ENCODE results near the gene ZNF37A. TPM values are rescaled to one million over a fixed set of nuclear protein-coding genes. Genes with fewer than 3 reads are reported as not detected.

Gene ZNF37A
- total RNA-seq, 1 experiment from 2014 or later: 6.6 TPM

GRCh38 chr10:38118072-38118807 is 24.1 kb downstream of the ZNF37A start:
- CTCF ChIA-PET: no interaction called here
- peaks cover 51% of the 10 kb centered on the region; the same call in 1 of the 2 replicates for H3K9me3 ChIP-seq (ENCODE audit: control insufficient read depth, insufficient read depth, low read depth, low read length)
- no peak for DNase-seq (ENCODE audit: low read depth, low spot score)
- intact Hi-C loops (cut with micrococcal nuclease; ENCODE audit: unreplicated experiment): no loop called here
- H3K27me3 ChIP-seq (ENCODE audit: control insufficient read depth, insufficient read depth, low read length): no peaks in the 10 kb centered on the region
- no peak for ATAC-seq
- H3K27ac ChIP-seq (ENCODE audit: low read length): no peak overlapping the region
- no peaks in the 10 kb centered on the region for H3K36me3 ChIP-seq (ENCODE audit: control insufficient read depth, insufficient read depth, low read length)
- H3K4me3 ChIP-seq (ENCODE audit: low read depth in 2 of 2, low read length in 2 of 2): no peak overlapping the region
- BruUV-seq (replicated peaks): no TSS peak
- H3K4me1 ChIP-seq (ENCODE audit: control insufficient read depth, insufficient read depth, low read length): no peaks in the 10 kb centered on the region
- TF ChIP-seq CTCF (IDR thresholded peaks at IDR 0.05): no peak
- TF ChIP-seq SIN3A (IDR thresholded peaks at IDR 0.05; ENCODE audit: borderline replicate concordance, insufficient read depth, low read depth, low read length): no peak
- TF ChIP-seq REST (IDR thresholded peaks at IDR 0.05; ENCODE audit: insufficient read depth in 1 of 2, low read depth in 2 of 2, low read length in 1 of 2): no peak
- no peak for TF ChIP-seq POLR2AphosphoS5 (IDR thresholded peaks at IDR 0.05; ENCODE audit: low read depth, low read length)
- no peak for TF ChIP-seq TCF7L2 (IDR thresholded peaks at IDR 0.05; ENCODE audit: low read depth, low read length)
- POLR2A ChIA-PET: no interaction called here
- in situ Hi-C loops (cut with HindIII; ENCODE audit: low pct_unique_long_range_greater_than_20kb, low sequenced_read_pairs): no loop called here

GRCh38 chr10:38119038-38119437 is 24.9 kb downstream of the ZNF37A start:
- POLR2A ChIA-PET: no interaction called here
- Histone ChIP-seq H3K4me3 (ENCODE audit: low read depth in 2 of 2, low read length in 2 of 2) (no peak overlapping the region), H3K27me3 (ENCODE audit: control insufficient read depth, insufficient read depth, low read length) (no peaks in the 10 kb centered on the region), H3K27ac (ENCODE audit: low read length) (no peak overlapping the region), H3K36me3 (ENCODE audit: control insufficient read depth, insufficient read depth, low read length) (no peaks in the 10 kb centered on the region), H3K9me3 (ENCODE audit: control insufficient read depth, insufficient read depth, low read depth, low read length) (peaks cover 52% of the 10 kb centered on the region; the same call in 1 of the 2 replicates), H3K4me1 (ENCODE audit: control insufficient read depth, insufficient read depth, low read length) (no peaks in the 10 kb centered on the region)
- CTCF ChIA-PET: no interaction called here
- in situ Hi-C loops (cut with HindIII; ENCODE audit: low pct_unique_long_range_greater_than_20kb, low sequenced_read_pairs): no loop called here
- no peak for TF ChIP-seq REST (IDR thresholded peaks at IDR 0.05; ENCODE audit: insufficient read depth in 1 of 2, low read depth in 2 of 2, low read length in 1 of 2)
- no peak for TF ChIP-seq SIN3A (IDR thresholded peaks at IDR 0.05; ENCODE audit: borderline replicate concordance, insufficient read depth, low read depth, low read length)
- no peak for TF ChIP-seq POLR2AphosphoS5 (IDR thresholded peaks at IDR 0.05; ENCODE audit: low read depth, low read length)
- TF ChIP-seq TCF7L2 (IDR thresholded peaks at IDR 0.05; ENCODE audit: low read depth, low read length): no peak
- TF ChIP-seq CTCF (IDR thresholded peaks at IDR 0.05): no peak
- DNase-seq (ENCODE audit: low read depth, low spot score) (no peak), ATAC-seq (no peak)
- intact Hi-C loops (cut with micrococcal nuclease; ENCODE audit: unreplicated experiment): no loop called here
- BruUV-seq (replicated peaks): no TSS peak
